Adrenal gland (tissue), 5 donors: ENCODE data around the gene BIK.

Experiments used
- CTCF ChIP-seq, 6 experiments: fragments of 450-650 bp in 4 of 6; fragments of 200-600 bp in 2 of 6; sonication (generic) in 1 of 6; IDR thresholded peaks; 1 replicate in 5 of 6; 2 replicates in 1 of 6; pipeline versions ENCODE4 v1.5.1 to v1.8.0; 2016 to 2021; ENCODE audit warnings: antibody characterized with exemption in 6 of 6, mild to moderate bottlenecking in 2 of 6, moderate library complexity in 1 of 6
- POLR2A ChIP-seq, 2 donors: fragments of 450-650 bp; IDR thresholded peaks; one replicate each; pipeline ENCODE4 v1.6.1; 2017; ENCODE audit warnings: antibody characterized with exemption in 2 of 2, mild to moderate bottlenecking in 2 of 2, moderate library complexity in 1 of 2
- donor health status: DM: no; HTN: no; CAD: no.

- TF ChIP-seq CTCF (IDR thresholded peaks at IDR 0.05) (no peak), POLR2A (IDR thresholded peaks at IDR 0.05) (no peak)
Observed at GRCh38 chr22:43126501-43127165, 16.1 kb downstream of the BIK start.
